ENCODE measurements around the gene GFY.

Gene GFY

GRCh38 chr19:49408816-49409440 is 16.3 kb upstream of the GFY start:
- DNase-seq = no peak

GRCh38 chr19:49409441-49410029 is 15.7 kb upstream of the GFY start:
- DNase-seq = peak; percentile 48

- no peak for DNase-seq
Observed at GRCh38 chr19:49411681-49412326, 13.4 kb upstream of the GFY start.

- DNase-seq = no peak
Observed at GRCh38 chr19:49413348-49413747, 11.8 kb upstream of the GFY start.

GRCh38 chr19:49414256-49414655 is 10.9 kb upstream of the GFY start:
- no peak for DNase-seq

- no peak for DNase-seq
Observed at GRCh38 chr19:49415102-49415809, 9.9 kb upstream of the GFY start.

GRCh38 chr19:49415810-49416200 is 9.4 kb upstream of the GFY start:
- DNase-seq = no peak

- no peak for DNase-seq
Observed at GRCh38 chr19:49417088-49417487, 8.1 kb upstream of the GFY start.

GRCh38 chr19:49418511-49418910 is 6.7 kb upstream of the GFY start:
- no peak for DNase-seq

GRCh38 chr19:49419173-49419572 is 6.0 kb upstream of the GFY start:
- no peak for DNase-seq

GRCh38 chr19:49420227-49420626 is 5.0 kb upstream of the GFY start:
- DNase-seq = no peak

- peak; percentile 43 for DNase-seq
Observed at GRCh38 chr19:49421039-49421877, 3.9 kb upstream of the GFY start.

GRCh38 chr19:49421878-49422202 is 3.3 kb upstream of the GFY start:
- no peak for DNase-seq

GRCh38 chr19:49422407-49423070 is 2.6 kb upstream of the GFY start:
- DNase-seq = peak; percentile 58

- DNase-seq = no peak
Observed at GRCh38 chr19:49423071-49423984, 1.9 kb upstream of the GFY start, which contains the start of gene PTH2. TSS of gene PTH2 (minus strand) at chr19:49423441. CDS start at chr19:49423339, 102 bp downstream.

GRCh38 chr19:49423985-49424303 is 1.2 kb upstream of the GFY start:
- DNase-seq = no peak

- peak; percentile 39 for DNase-seq
Observed at GRCh38 chr19:49425922-49426592, 869 bp downstream of the GFY start.

GRCh38 chr19:49427339-49427738 is 2.2 kb downstream of the GFY start:
- DNase-seq = no peak

GRCh38 chr19:49427855-49428546 is 2.8 kb downstream of the GFY start:
- DNase-seq = peak; percentile 31
